ENCODE measurements around the gene DCP2.

DCP2 gene

GRCh38 chr5:113067635-113068344 lies 91.2 kb downstream of the DCP2 start:
- TF ChIP-seq POLR2A (IDR thresholded peaks at IDR 0.05; ENCODE audit: low read depth, low read length) = no peak
- DNase-seq (ENCODE audit: insufficient read length, low spot score) (no peak), FAIRE-seq (no peak)

- no peak for DNase-seq (ENCODE audit: insufficient read length, low spot score)
- FAIRE-seq = no peak
- TF ChIP-seq POLR2A (IDR thresholded peaks at IDR 0.05; ENCODE audit: low read depth, low read length) = no peak
Observed at GRCh38 chr5:113068559-113068958, 92.0 kb downstream of the DCP2 start.
